Measurements from ENCODE around the gene LONP1.

GRCh38 chr19:5700455-5701092 lies 19.4 kb downstream of the LONP1 start:
- no peak for TF ChIP-seq NPAS2 (CRISPR knock-in tag; IDR thresholded peaks at IDR 0.05; ENCODE audit: borderline replicate concordance)
- TF ChIP-seq, protein P1, sequence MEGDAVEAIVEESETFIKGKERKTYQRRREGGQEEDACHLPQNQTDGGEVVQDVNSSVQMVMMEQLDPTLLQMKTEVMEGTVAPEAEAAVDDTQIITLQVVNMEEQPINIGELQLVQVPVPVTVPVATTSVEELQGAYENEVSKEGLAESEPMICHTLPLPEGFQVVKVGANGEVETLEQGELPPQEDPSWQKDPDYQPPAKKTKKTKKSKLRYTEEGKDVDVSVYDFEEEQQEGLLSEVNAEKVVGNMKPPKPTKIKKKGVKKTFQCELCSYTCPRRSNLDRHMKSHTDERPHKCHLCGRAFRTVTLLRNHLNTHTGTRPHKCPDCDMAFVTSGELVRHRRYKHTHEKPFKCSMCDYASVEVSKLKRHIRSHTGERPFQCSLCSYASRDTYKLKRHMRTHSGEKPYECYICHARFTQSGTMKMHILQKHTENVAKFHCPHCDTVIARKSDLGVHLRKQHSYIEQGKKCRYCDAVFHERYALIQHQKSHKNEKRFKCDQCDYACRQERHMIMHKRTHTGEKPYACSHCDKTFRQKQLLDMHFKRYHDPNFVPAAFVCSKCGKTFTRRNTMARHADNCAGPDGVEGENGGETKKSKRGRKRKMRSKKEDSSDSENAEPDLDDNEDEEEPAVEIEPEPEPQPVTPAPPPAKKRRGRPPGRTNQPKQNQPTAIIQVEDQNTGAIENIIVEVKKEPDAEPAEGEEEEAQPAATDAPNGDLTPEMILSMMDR (IDR thresholded peaks at IDR 0.05): no peak

All from A549 (cell line).